BJ (cell line): ENCODE measurements around the gene LUZP1. TPM values are rescaled to one million over a fixed set of nuclear protein-coding genes. Genes with fewer than 3 reads are reported as not detected.

Source experiments
- CTCF ChIA-PET: fragments of 350-600 bp; formaldehyde crosslinking; extraction: SDS; loops from one replicate; lab custom pipeline; 2021; ENCODE audit warnings: antibody characterized with exemption, inconsistent platforms; lab: Yijun Ruan, JAX
- POLR2A ChIA-PET: fragments of 300-600 bp; sonication (Branson Sonifier 250); formaldehyde crosslinking; extraction: SDS; loops from one replicate; lab custom pipeline; 2021; ENCODE audit warnings: antibody characterized with exemption; lab: Charles Lee
- DNase-seq: peaks from one replicate; pipeline ENCODE4 v3.0.0-alpha.2; 2011; ENCODE audit warnings: low read depth
- H3K27me3 ChIP-seq: 2 replicates; pipeline ENCODE4 v1.6.0; 2011; ENCODE audit warnings: low read length; ENCODE audit not compliant: control insufficient read depth, insufficient read depth
- H3K36me3 ChIP-seq: 2 replicates; pipeline ENCODE4 v1.5.1; 2011; ENCODE audit warnings: low read length; ENCODE audit not compliant: control insufficient read depth, insufficient read depth
- H3K4me3 ChIP-seq: 2 replicates; pipeline ENCODE4 v1.5.1; 2011; ENCODE audit warnings: low read depth, mild to moderate bottlenecking, control low read depth, low read length
- CTCF ChIP-seq: IDR thresholded peaks from 2 replicates; pipeline ENCODE4 v1.5.1; 2011; ENCODE audit warnings: low read depth, mild to moderate bottlenecking, control low read depth, inconsistent platforms, low read length, moderate library complexity; ENCODE audit not compliant: insufficient read depth
- polyA plus RNA-seq: library from polyadenylated mRNA; depleted of rRNA; stranded (reverse); fragments of >200 nt; gene quantifications from 2 replicates; pipeline ENCODE4 v1.2.3, GENCODE V29; 2011

The LUZP1 gene
- polyA plus RNA-seq, 1 experiment, result 22.0 TPM

- ChIA-PET CTCF (interaction anchor here (1.1 to 2.9 kb wide), 2 partner anchors 11 to 100 kb away, joined by 4 to 10 read pairs; no protein-coding TSS in a partner anchor), POLR2A (no interaction called here)
- TF ChIP-seq CTCF, result no peak
- Histone ChIP-seq H3K36me3 (peaks cover 36% of the 10 kb centered on the region), H3K4me3 (no peak overlapping the region), H3K27me3 (no peaks in the 10 kb centered on the region)
- DNase-seq, result no peak
These were observed 83.8 kb downstream of the LUZP1 start for GRCh38 chr1:23084880-23085279.

- ChIA-PET POLR2A (no interaction called here), CTCF (interaction anchor here (2.9 kb wide), 1 partner anchor 101 kb away, joined by 10 read pairs; no protein-coding TSS in a partner anchor)
- peaks cover 33% of the 10 kb centered on the region for H3K36me3 ChIP-seq
- H3K27me3 ChIP-seq, result no peaks in the 10 kb centered on the region
- no peak for TF ChIP-seq CTCF
- no peak overlapping the region for H3K4me3 ChIP-seq
- DNase-seq, result no peak
These were observed 84.8 kb downstream of the LUZP1 start for GRCh38 chr1:23083714-23084480.

- H3K36me3 ChIP-seq, result peaks cover 18% of the 10 kb centered on the region
- DNase-seq, result no peak
- TF ChIP-seq CTCF, result no peak
- CTCF ChIA-PET, result interaction anchor here (1.0 to 1.7 kb wide), 2 partner anchors 9 to 13 kb away, joined by 3 to 5 read pairs; no protein-coding TSS in a partner anchor
- no peaks in the 10 kb centered on the region for H3K27me3 ChIP-seq
- no peak overlapping the region for H3K4me3 ChIP-seq
- POLR2A ChIA-PET, result no interaction called here
These were observed 87.3 kb downstream of the LUZP1 start for GRCh38 chr1:23081376-23081775.

GRCh38 chr1:23080885-23081284 is 87.8 kb downstream of the LUZP1 start:
- ChIA-PET CTCF (interaction anchor here (1.0 to 1.7 kb wide), 2 partner anchors 9 to 14 kb away, joined by 3 to 5 read pairs; no protein-coding TSS in a partner anchor), POLR2A (no interaction called here)
- Histone ChIP-seq H3K27me3 (no peaks in the 10 kb centered on the region), H3K36me3 (peaks cover 18% of the 10 kb centered on the region), H3K4me3 (no peak overlapping the region)
- no peak for TF ChIP-seq CTCF
- DNase-seq, result no peak

GRCh38 chr1:23079025-23079424 is 89.6 kb downstream of the LUZP1 start:
- POLR2A ChIA-PET, result no interaction called here
- TF ChIP-seq CTCF, result no peak
- Histone ChIP-seq H3K36me3 (peaks cover 15% of the 10 kb centered on the region), H3K27me3 (no peaks in the 10 kb centered on the region), H3K4me3 (no peak overlapping the region)
- no peak for DNase-seq
- CTCF ChIA-PET, result interaction anchor here (1.8 kb wide), 1 partner anchor 106 kb away, joined by 7 read pairs; no protein-coding TSS in a partner anchor
